ENCODE measurements around the gene TBX4. TPM values are rescaled to one million over a fixed set of nuclear protein-coding genes. Genes with fewer than 3 reads are reported as not detected.

Gene TBX4
- total RNA-seq, 1 experiment from 2014 or later: not detected

- Histone ChIP-seq H3K4me1 (ENCODE audit: insufficient read depth, low read length) (no peaks in the 10 kb centered on the region), H4K20me1 (ENCODE audit: low read length) (no peaks in the 10 kb centered on the region), H3K4me3 (ENCODE audit: low read length) (no peak overlapping the region), H3K27me3 (ENCODE audit: low read length) (no peaks in the 10 kb centered on the region), H3K36me3 (ENCODE audit: low read depth, low read length) (no peaks in the 10 kb centered on the region), H2AFZ (ENCODE audit: low read length) (no peak overlapping the region), H3K4me2 (ENCODE audit: low read length) (no peak overlapping the region), H3K9ac (ENCODE audit: low read length) (no peak overlapping the region), H3K79me2 (ENCODE audit: low read length) (no peaks in the 10 kb centered on the region), H3K9me3 (ENCODE audit: low read length) (no peaks in the 10 kb centered on the region), H3F3A (ENCODE audit: low read length, unreplicated experiment) (no peaks in the 10 kb centered on the region), H3K27ac (ENCODE audit: low read length) (no peak overlapping the region), H3K9me2 (replicated peaks; ENCODE audit: low read length) (no peaks in the 10 kb centered on the region)
- intact Hi-C loops (cut with micrococcal nuclease): no loop called here
- no peak for ATAC-seq
- BruUV-seq (replicated peaks): no TSS peak
- ChIA-PET CTCF (interaction anchor here (0.6 kb wide), 1 partner anchor 10 kb away, joined by 3 read pairs; no protein-coding TSS in a partner anchor), POLR2A (ENCODE audit: unreplicated experiment) (no interaction called here)
- TF ChIP-seq EZH2 (IDR thresholded peaks at IDR 0.05; ENCODE audit: low read length, unreplicated experiment) (no peak), CTCF (conservative IDR thresholded peaks at IDR 0.05; ENCODE audit: low read depth, low read length) (no peak), EZH2phosphoT487 (IDR thresholded peaks at IDR 0.05; ENCODE audit: borderline replicate concordance, low read length) (no peak)
- DNase-seq: no peak
Observed at GRCh38 chr17:61510237-61510636, 58.0 kb downstream of the TBX4 start.

GRCh38 chr17:61510991-61511390, 58.8 kb downstream of the TBX4 start:
- Histone ChIP-seq H3F3A (ENCODE audit: low read length, unreplicated experiment) (no peaks in the 10 kb centered on the region), H3K9me2 (replicated peaks; ENCODE audit: low read length) (no peaks in the 10 kb centered on the region), H3K36me3 (ENCODE audit: low read depth, low read length) (no peaks in the 10 kb centered on the region), H2AFZ (ENCODE audit: low read length) (no peak overlapping the region), H3K27me3 (ENCODE audit: low read length) (no peaks in the 10 kb centered on the region), H3K4me3 (ENCODE audit: low read length) (no peak overlapping the region), H3K9me3 (ENCODE audit: low read length) (no peaks in the 10 kb centered on the region), H3K27ac (ENCODE audit: low read length) (no peak overlapping the region), H3K4me1 (ENCODE audit: insufficient read depth, low read length) (no peaks in the 10 kb centered on the region), H3K79me2 (ENCODE audit: low read length) (no peaks in the 10 kb centered on the region), H3K9ac (ENCODE audit: low read length) (no peak overlapping the region), H4K20me1 (ENCODE audit: low read length) (no peaks in the 10 kb centered on the region), H3K4me2 (ENCODE audit: low read length) (no peak overlapping the region)
- intact Hi-C loops (cut with micrococcal nuclease): no loop called here
- CTCF ChIA-PET: interaction anchor here (0.6 to 0.7 kb wide), 2 partner anchors 11 to 542 kb away, joined by 3 to 5 read pairs; no protein-coding TSS in a partner anchor
- ATAC-seq (no peak), DNase-seq (no peak)
- BruUV-seq (replicated peaks): no TSS peak
- POLR2A ChIA-PET (ENCODE audit: unreplicated experiment): no interaction called here
- no peak for TF ChIP-seq CTCF (conservative IDR thresholded peaks at IDR 0.05; ENCODE audit: low read depth, low read length)
- no peak for TF ChIP-seq EZH2 (IDR thresholded peaks at IDR 0.05; ENCODE audit: low read length, unreplicated experiment)
- TF ChIP-seq EZH2phosphoT487 (IDR thresholded peaks at IDR 0.05; ENCODE audit: borderline replicate concordance, low read length): no peak

GRCh38 chr17:61511480-61512182, 59.4 kb downstream of the TBX4 start:
- no peak overlapping the region for H2AFZ ChIP-seq (ENCODE audit: low read length)
- POLR2A ChIA-PET (ENCODE audit: unreplicated experiment): no interaction called here
- no peaks in the 10 kb centered on the region for H3K9me3 ChIP-seq (ENCODE audit: low read length)
- DNase-seq: no peak
- H3K4me2 ChIP-seq (ENCODE audit: low read length): no peak overlapping the region
- TF ChIP-seq CTCF (conservative IDR thresholded peaks at IDR 0.05; ENCODE audit: low read depth, low read length): no peak
- H3K36me3 ChIP-seq (ENCODE audit: low read depth, low read length): no peaks in the 10 kb centered on the region
- H3K27me3 ChIP-seq (ENCODE audit: low read length): no peaks in the 10 kb centered on the region
- peak; percentile 75 for ATAC-seq
- no peak overlapping the region for H3K4me3 ChIP-seq (ENCODE audit: low read length)
- H3F3A ChIP-seq (ENCODE audit: low read length, unreplicated experiment): no peaks in the 10 kb centered on the region
- no peak overlapping the region for H3K9ac ChIP-seq (ENCODE audit: low read length)
- CTCF ChIA-PET: interaction anchor here (0.7 kb wide), 1 partner anchor 542 kb away, joined by 5 read pairs; no protein-coding TSS in a partner anchor
- no peak overlapping the region for H3K27ac ChIP-seq (ENCODE audit: low read length)
- no peaks in the 10 kb centered on the region for H3K9me2 ChIP-seq (replicated peaks; ENCODE audit: low read length)
- H3K79me2 ChIP-seq (ENCODE audit: low read length): no peaks in the 10 kb centered on the region
- H4K20me1 ChIP-seq (ENCODE audit: low read length): no peaks in the 10 kb centered on the region
- H3K4me1 ChIP-seq (ENCODE audit: insufficient read depth, low read length): no peaks in the 10 kb centered on the region
- intact Hi-C loops (cut with micrococcal nuclease): no loop called here
- no TSS peak for BruUV-seq (replicated peaks)

Data from PC-3 (cell line).